ENCODE results near the gene TUBA4A. TPM values are rescaled to one million over a fixed set of nuclear protein-coding genes. Genes with fewer than 3 reads are reported as not detected.

Gene TUBA4A
- total and polyA plus RNA-seq, 9 of the 15 experiments (the other 6 are each of a cell fraction or from before 2014, with no cell fraction given): 25.1 to 174 (median 42.4) TPM

GRCh38 chr2:219270055-219270372 is 16.3 kb upstream of the TUBA4A start:
- no peak overlapping the region; a peak in 1 of 4 replicates for H3K9ac ChIP-seq (ENCODE audit: insufficient read depth in 1 of 2, low read depth in 2 of 2, low read length in 2 of 2)
- no peaks in the 10 kb centered on the region for H4K20me1 ChIP-seq (replicated peaks; ENCODE audit: control insufficient read depth, insufficient read depth, low read length)
- H3K4me2 ChIP-seq (ENCODE audit: insufficient read depth, low read length): no peak overlapping the region
- FAIRE-seq: no peak
- ChIA-PET POLR2A (interaction anchor here (2.1 kb wide), 1 partner anchor 9 kb away, joined by 7 read pairs; no protein-coding TSS in a partner anchor), CTCF (ENCODE audit: low intra/inter-chr PET ratio) (no interaction called here)
- H3K4me3 ChIP-seq: no peak overlapping the region
- intact Hi-C loops (cut with micrococcal nuclease) (no loop called here), in situ Hi-C loops (cut with MboI) (no loop called here)
- H3K36me3 ChIP-seq (ENCODE audit: control insufficient read depth, insufficient read depth, low read length): no peaks in the 10 kb centered on the region
- H3K27me3 ChIP-seq (ENCODE audit: control insufficient read depth in 2 of 2, insufficient read depth in 2 of 2, low read length in 2 of 2): no peaks in the 10 kb centered on the region
- no TSS peak for BruUV-seq (replicated peaks)
- peaks cover 2 to 6% of the 10 kb centered on the region in 2 experiments; a peak in 2 of 5 replicates for H3K4me1 ChIP-seq (replicated peaks in 1 of 2; ENCODE audit: control insufficient read depth in 2 of 2, insufficient read depth in 2 of 2, low read length in 2 of 2)
- ATAC-seq: no peak
- no peak overlapping the region for H3K27ac ChIP-seq (ENCODE audit: extremely low read depth, low read depth, low read length)
- TF ChIP-seq RBM22 (IDR thresholded peaks at IDR 0.05; ENCODE audit: low read depth, low read length, poor library complexity, severe bottlenecking): no peak
- no peak for TF ChIP-seq PHF20 (IDR thresholded peaks at IDR 0.05; ENCODE audit: partially characterized antibody)
- no peak for TF ChIP-seq ZNF134 (CRISPR knock-in tag; conservative IDR thresholded peaks at IDR 0.05)
- no peak for TF ChIP-seq CREBBP (IDR thresholded peaks at IDR 0.05; ENCODE audit: low read depth, low read length)
- no peak for TF ChIP-seq CHD4 (IDR thresholded peaks at IDR 0.05; ENCODE audit: insufficient read depth, insufficient replicate concordance, low read depth, low read length, poor library complexity, severe bottlenecking)
- no peaks in the 10 kb centered on the region for H3K9me1 ChIP-seq (ENCODE audit: control insufficient read depth, insufficient read depth, low read length)
- no peaks in the 10 kb centered on the region for H3K9me3 ChIP-seq (replicated peaks; ENCODE audit: control insufficient read depth, insufficient read depth, low read depth, low read length)
- WGBS (ENCODE audit: insufficient coverage, low coverage, missing lambda C conversion rate): 42% methylated on average over 5 of the region's 5 CpGs
- no peak overlapping the region for H2AFZ ChIP-seq (ENCODE audit: low read depth, low read length)
- no peaks in the 10 kb centered on the region for H3K79me2 ChIP-seq (ENCODE audit: control insufficient read depth, insufficient read depth, low read length)
- DNase-seq (ENCODE audit: extremely low read depth in 1 of 4, low spot score in 3 of 4): no peak
